Measurements from ENCODE around the gene CRX.
"Not testable (repeated sequence)": the region's sequence is repeated elsewhere in the genome, so short reads cannot be mapped to it uniquely, and the experiment has no call there.

CRX gene

DNA sequence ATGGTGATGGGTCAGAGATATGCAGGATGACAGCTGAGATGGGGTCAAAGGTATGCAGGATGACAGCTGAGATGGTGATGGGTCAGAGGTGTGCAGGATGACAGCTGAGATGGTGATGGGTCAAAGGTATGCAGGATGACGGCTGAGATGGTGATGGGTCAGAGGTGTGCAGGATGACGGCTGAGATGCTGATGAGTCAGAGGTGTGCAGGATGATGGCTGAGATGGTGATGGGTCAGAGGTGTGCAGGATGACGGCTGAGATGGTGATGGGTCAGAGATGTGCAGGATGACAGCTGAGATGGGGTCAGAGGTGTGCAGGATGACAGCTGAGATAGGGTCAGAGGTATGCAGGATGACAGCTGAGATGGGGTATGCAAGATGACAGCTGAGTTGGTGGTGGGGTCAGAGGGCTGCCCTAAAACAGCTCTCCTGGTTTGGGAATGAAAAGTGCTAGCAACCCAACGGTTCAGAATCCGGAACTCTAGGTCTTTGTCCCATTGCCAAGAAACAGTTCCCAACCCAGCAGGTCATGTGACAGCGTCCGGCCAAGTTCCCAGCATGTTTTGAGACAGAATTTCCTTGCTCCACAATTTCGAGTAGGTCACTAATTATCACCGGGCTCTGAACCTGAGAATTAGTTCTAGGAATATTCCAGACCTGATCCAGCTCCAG, 40.0 kb upstream of the CRX start:
- H4K91ac ChIP-seq (ENCODE audit: low read depth, low read length, poor library complexity): no peak overlapping the region
- no peak overlapping the region for H3K4ac ChIP-seq (ENCODE audit: low read length)
- peak overlapping the region; percentile 68 for H2AK5ac ChIP-seq (ENCODE audit: low read depth, low read length)
- H3K23ac ChIP-seq (ENCODE audit: low read depth, low read length, poor library complexity): peak overlapping the region; percentile 70
- no peak overlapping the region for H2BK15ac ChIP-seq (ENCODE audit: low read length)
- H2BK12ac ChIP-seq (ENCODE audit: low read length): peak overlapping the region; percentile 30
- WGBS, 2 donors (ENCODE audit: extremely low coverage in 2 of 2, insufficient read length in 2 of 2, insufficient replicate concordance in 1 of 2): no CpG with 5 or more reads among the region's 9 CpGs
- H3K14ac ChIP-seq (ENCODE audit: low read length): peak overlapping the region; percentile 17
- H2AFZ ChIP-seq (ENCODE audit: low read length): no peak overlapping the region
- peak overlapping the region in 1 of 2 donors; percentile 46 for H3K4me3 ChIP-seq (ENCODE audit: low read length in 2 of 2)
- H4K8ac ChIP-seq (ENCODE audit: low read depth, low read length): peak overlapping the region; percentile 98
- H2BK120ac ChIP-seq (ENCODE audit: low read depth, low read length): no peak overlapping the region
- H2BK5ac ChIP-seq (ENCODE audit: low read length): peak overlapping the region; percentile 77
- no peak overlapping the region for H3K4me2 ChIP-seq (ENCODE audit: insufficient read depth, low read length, poor library complexity, severe bottlenecking)
- no peak overlapping the region for H3K27ac ChIP-seq (replicated peaks; ENCODE audit: low read length)
- peaks cover 26 to 67% of the 10 kb centered on the region in 2 donors for H3K36me3 ChIP-seq (replicated peaks in 1 of 2; ENCODE audit: control insufficient read depth in 2 of 2, insufficient read depth in 2 of 2, low read length in 2 of 2)
- H3K9ac ChIP-seq (ENCODE audit: low read depth, low read length, poor library complexity): peak overlapping the region; percentile 75
- no peak for DNase-seq (ENCODE audit: low spot score)
- peaks cover 5 to 9% of the 10 kb centered on the region in 2 donors for H3K4me1 ChIP-seq (ENCODE audit: control insufficient read depth in 2 of 2, insufficient read depth in 1 of 2, low read depth in 1 of 2, low read length in 2 of 2)
- H3K27me3 ChIP-seq (ENCODE audit: control insufficient read depth in 3 of 3, insufficient read depth in 3 of 3, low read depth in 1 of 3, low read length in 3 of 3): no peaks in the 10 kb centered on the region
- H3K18ac ChIP-seq (ENCODE audit: low read length): no peak overlapping the region
- H3K79me1 ChIP-seq (ENCODE audit: low read depth, low read length): peaks cover 8% of the 10 kb centered on the region
- H3K9me3 ChIP-seq (replicated peaks in 1 of 2; ENCODE audit: control insufficient read depth in 2 of 2, insufficient read depth in 1 of 2, low read depth in 1 of 2, low read length in 2 of 2): no peaks in the 10 kb centered on the region

DNA sequence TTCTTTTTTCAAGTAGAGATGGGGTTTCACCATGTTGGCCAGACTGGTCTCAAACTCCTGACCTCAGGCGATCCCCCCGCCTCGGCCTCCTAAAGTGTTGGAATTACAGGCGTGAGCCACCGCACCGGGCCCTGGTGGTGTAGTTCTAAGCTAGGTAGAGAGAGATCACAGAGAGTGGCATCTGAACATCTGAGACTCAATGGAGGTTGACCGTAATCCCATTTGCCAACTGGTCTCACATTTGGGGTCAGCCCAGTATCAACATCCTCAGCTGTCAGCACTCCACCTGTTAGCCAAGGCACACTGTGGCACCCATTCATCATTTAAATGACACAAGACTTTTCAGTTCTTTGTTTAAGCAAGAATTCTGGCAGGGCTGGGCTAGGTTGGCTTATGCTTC, 35.2 kb upstream of the CRX start:
- Histone ChIP-seq H2BK5ac (ENCODE audit: low read length) (no peak overlapping the region), H4K91ac (ENCODE audit: low read depth, low read length, poor library complexity) (no peak overlapping the region), H3K27me3 (ENCODE audit: control insufficient read depth in 3 of 3, insufficient read depth in 3 of 3, low read depth in 1 of 3, low read length in 3 of 3) (no peaks in the 10 kb centered on the region), H3K4me1 (ENCODE audit: control insufficient read depth in 2 of 2, insufficient read depth in 1 of 2, low read depth in 1 of 2, low read length in 2 of 2) (no peaks in the 10 kb centered on the region), H4K8ac (ENCODE audit: low read depth, low read length) (no peak overlapping the region), H2AK5ac (ENCODE audit: low read depth, low read length) (no peak overlapping the region), H3K23ac (ENCODE audit: low read depth, low read length, poor library complexity) (no peak overlapping the region), H3K27ac (replicated peaks; ENCODE audit: low read length) (no peak overlapping the region), H3K36me3 (replicated peaks in 1 of 2; ENCODE audit: control insufficient read depth in 2 of 2, insufficient read depth in 2 of 2, low read length in 2 of 2) (peaks cover 20 to 49% of the 10 kb centered on the region in 2 donors), H3K14ac (ENCODE audit: low read length) (no peak overlapping the region), H3K9ac (ENCODE audit: low read depth, low read length, poor library complexity) (no peak overlapping the region), H2AFZ (ENCODE audit: low read length) (no peak overlapping the region), H3K4me2 (ENCODE audit: insufficient read depth, low read length, poor library complexity, severe bottlenecking) (no peak overlapping the region), H2BK120ac (ENCODE audit: low read depth, low read length) (no peak overlapping the region), H2BK12ac (ENCODE audit: low read length) (no peak overlapping the region), H3K18ac (ENCODE audit: low read length) (no peak overlapping the region), H3K4ac (ENCODE audit: low read length) (no peak overlapping the region), H3K9me3 (replicated peaks in 1 of 2; ENCODE audit: control insufficient read depth in 2 of 2, insufficient read depth in 1 of 2, low read depth in 1 of 2, low read length in 2 of 2) (no peaks in the 10 kb centered on the region), H3K4me3 (ENCODE audit: low read length in 2 of 2) (no peak overlapping the region), H3K79me1 (ENCODE audit: low read depth, low read length) (peaks cover 2% of the 10 kb centered on the region), H2BK15ac (ENCODE audit: low read length) (no peak overlapping the region)
- DNase-seq (ENCODE audit: low spot score): no peak
- WGBS, 2 donors (ENCODE audit: extremely low coverage in 2 of 2, insufficient read length in 2 of 2, insufficient replicate concordance in 1 of 2): no CpG with 5 or more reads among the region's 7 CpGs

DNA sequence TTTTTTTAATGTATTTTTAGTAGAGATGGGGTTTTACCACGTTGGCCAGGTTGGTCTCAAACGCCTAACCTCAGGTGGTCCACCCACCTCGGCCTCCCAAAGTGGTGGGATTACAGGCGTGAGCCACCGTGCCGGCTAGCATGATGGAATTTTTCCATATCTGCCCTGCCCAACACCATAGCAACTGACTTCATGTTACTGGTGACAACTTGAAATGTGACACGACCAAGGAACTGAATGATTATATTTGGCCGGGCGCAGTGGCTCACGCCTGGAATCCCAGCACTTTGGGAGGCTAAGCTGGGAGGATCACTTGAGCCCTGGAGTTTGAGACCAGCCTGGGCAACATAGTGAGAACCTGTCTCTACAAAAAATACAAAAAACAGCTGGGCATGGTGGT, 34.4 kb upstream of the CRX start:
- H3K27ac ChIP-seq (replicated peaks; ENCODE audit: low read length); H3K4me3 ChIP-seq (ENCODE audit: low read length in 2 of 2); H2BK12ac ChIP-seq (ENCODE audit: low read length); H3K4me1 ChIP-seq (ENCODE audit: control insufficient read depth in 2 of 2, insufficient read depth in 1 of 2, low read depth in 1 of 2, low read length in 2 of 2); H2AFZ ChIP-seq (ENCODE audit: low read length); H2BK5ac ChIP-seq (ENCODE audit: low read length); H3K9me3 ChIP-seq (replicated peaks in 1 of 2; ENCODE audit: control insufficient read depth in 2 of 2, insufficient read depth in 1 of 2, low read depth in 1 of 2, low read length in 2 of 2); H3K9ac ChIP-seq (ENCODE audit: low read depth, low read length, poor library complexity); H3K4me2 ChIP-seq (ENCODE audit: insufficient read depth, low read length, poor library complexity, severe bottlenecking); H2BK120ac ChIP-seq (ENCODE audit: low read depth, low read length); DNase-seq (ENCODE audit: low spot score); H3K18ac ChIP-seq (ENCODE audit: low read length); H2AK5ac ChIP-seq (ENCODE audit: low read depth, low read length); H3K79me1 ChIP-seq (ENCODE audit: low read depth, low read length); H3K23ac ChIP-seq (ENCODE audit: low read depth, low read length, poor library complexity); H3K14ac ChIP-seq (ENCODE audit: low read length); H3K4ac ChIP-seq (ENCODE audit: low read length); H3K27me3 ChIP-seq (ENCODE audit: control insufficient read depth in 3 of 3, insufficient read depth in 3 of 3, low read depth in 1 of 3, low read length in 3 of 3); H4K8ac ChIP-seq (ENCODE audit: low read depth, low read length); H2BK15ac ChIP-seq (ENCODE audit: low read length); H4K91ac ChIP-seq (ENCODE audit: low read depth, low read length, poor library complexity): not testable (repeated sequence)
- WGBS, 2 donors (ENCODE audit: extremely low coverage in 2 of 2, insufficient read length in 2 of 2, insufficient replicate concordance in 1 of 2): no CpG with 5 or more reads among the region's 10 CpGs
- peaks cover 15 to 41% of the 10 kb centered on the region in 2 donors for H3K36me3 ChIP-seq (replicated peaks in 1 of 2; ENCODE audit: control insufficient read depth in 2 of 2, insufficient read depth in 2 of 2, low read length in 2 of 2)

DNA sequence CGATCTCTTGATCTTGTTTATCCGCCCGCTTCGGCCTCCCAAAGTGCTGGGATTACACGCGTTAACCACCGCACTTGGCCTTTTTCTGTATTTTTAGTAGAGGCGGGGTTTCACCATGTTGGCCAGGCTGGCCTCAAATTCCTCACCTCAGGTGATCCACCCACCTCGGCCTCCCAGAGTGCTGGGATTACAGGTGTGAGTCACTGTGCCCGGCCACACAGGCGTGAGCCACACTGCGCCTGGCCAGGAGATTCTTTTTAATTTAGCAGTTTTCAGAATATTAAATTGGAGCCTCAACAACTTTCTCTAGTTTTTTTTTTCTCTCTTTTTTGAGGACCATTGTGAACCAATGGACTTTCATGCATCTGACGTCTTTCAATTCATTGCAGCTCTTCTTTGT, 31.9 kb upstream of the CRX start:
- not testable (repeated sequence) for H3K27ac ChIP-seq (replicated peaks; ENCODE audit: low read length)

More for the DNA sequence above, 31.9 kb upstream of the CRX start:
- H2AFZ ChIP-seq (ENCODE audit: low read length); H3K4me3 ChIP-seq (ENCODE audit: low read length in 2 of 2); H3K4me2 ChIP-seq (ENCODE audit: insufficient read depth, low read length, poor library complexity, severe bottlenecking); H2BK15ac ChIP-seq (ENCODE audit: low read length); H2BK5ac ChIP-seq (ENCODE audit: low read length); H3K23ac ChIP-seq (ENCODE audit: low read depth, low read length, poor library complexity); H2BK12ac ChIP-seq (ENCODE audit: low read length); H3K18ac ChIP-seq (ENCODE audit: low read length); H3K79me1 ChIP-seq (ENCODE audit: low read depth, low read length); DNase-seq (ENCODE audit: low spot score); H2AK5ac ChIP-seq (ENCODE audit: low read depth, low read length); H3K9me3 ChIP-seq (replicated peaks in 1 of 2; ENCODE audit: control insufficient read depth in 2 of 2, insufficient read depth in 1 of 2, low read depth in 1 of 2, low read length in 2 of 2); H3K9ac ChIP-seq (ENCODE audit: low read depth, low read length, poor library complexity); H2BK120ac ChIP-seq (ENCODE audit: low read depth, low read length); H3K4ac ChIP-seq (ENCODE audit: low read length); H3K27me3 ChIP-seq (ENCODE audit: control insufficient read depth in 3 of 3, insufficient read depth in 3 of 3, low read depth in 1 of 3, low read length in 3 of 3); H4K91ac ChIP-seq (ENCODE audit: low read depth, low read length, poor library complexity); H4K8ac ChIP-seq (ENCODE audit: low read depth, low read length); H3K4me1 ChIP-seq (ENCODE audit: control insufficient read depth in 2 of 2, insufficient read depth in 1 of 2, low read depth in 1 of 2, low read length in 2 of 2); H3K14ac ChIP-seq (ENCODE audit: low read length): not testable (repeated sequence)
- H3K36me3 ChIP-seq (replicated peaks in 1 of 2; ENCODE audit: control insufficient read depth in 2 of 2, insufficient read depth in 2 of 2, low read length in 2 of 2): peaks cover 4 to 20% of the 10 kb centered on the region in 2 donors
- no CpG with 5 or more reads among the region's 13 CpGs for WGBS, 2 donors (ENCODE audit: extremely low coverage in 2 of 2, insufficient read length in 2 of 2, insufficient replicate concordance in 1 of 2)

Measured in neuronal stem cell (in vitro differentiated cells).